ENCODE measurements around the gene CELF2. TPM values are rescaled to one million over a fixed set of nuclear protein-coding genes. Genes with fewer than 3 reads are reported as not detected.

The CELF2 gene
- total RNA-seq, 1 donor from 2014 or later, result 134 TPM

DNA sequence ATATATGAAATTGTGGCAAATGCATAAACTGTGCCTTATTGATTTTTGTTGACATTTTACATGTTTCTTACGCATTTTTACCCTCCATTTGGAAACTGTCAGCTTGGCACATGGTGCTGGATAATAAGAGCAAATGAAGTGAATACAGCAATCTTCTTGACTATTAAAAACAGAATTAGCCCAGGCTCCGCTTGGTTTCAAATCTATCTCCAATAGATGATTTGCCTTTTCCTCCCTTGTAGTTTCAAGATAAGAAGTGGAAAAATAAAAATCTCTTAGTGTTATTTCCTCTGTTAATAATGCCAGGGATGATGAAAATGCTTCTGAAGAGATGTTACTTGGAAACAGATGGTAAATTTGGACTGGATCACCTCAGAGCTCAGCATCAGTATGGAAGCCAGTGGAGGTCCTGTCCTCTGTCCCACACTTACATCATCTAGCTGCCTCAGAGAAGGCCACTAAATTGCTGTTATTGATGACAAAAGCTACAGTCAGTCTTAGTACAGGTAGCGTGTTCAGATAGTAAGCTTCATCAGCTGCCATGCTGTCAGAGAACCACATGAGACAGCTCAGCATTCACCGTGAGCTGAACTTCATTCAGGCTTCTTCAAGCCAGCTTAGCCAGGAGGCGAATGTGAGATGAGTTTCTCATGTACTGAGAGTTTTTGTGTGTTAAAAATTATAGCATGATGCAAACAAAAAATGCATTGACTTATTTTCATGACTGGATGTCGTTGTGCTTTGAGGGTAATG, 246.8 kb downstream of the CELF2 start:
- peaks cover 56% of the 10 kb centered on the region for H3K4me1 Mint-ChIP-seq (ENCODE audit: low read depth)
- no peak overlapping the region for H3K4me3 Mint-ChIP-seq (ENCODE audit: low read depth)
- DNase-seq (ENCODE audit: low spot score), result no peak
- H3K27ac Mint-ChIP-seq, result peak overlapping the region; percentile 22
- no peaks in the 10 kb centered on the region for H3K9me3 Mint-ChIP-seq
- H3K27me3 Mint-ChIP-seq (ENCODE audit: low read depth), result no peaks in the 10 kb centered on the region
- H3K36me3 Mint-ChIP-seq (ENCODE audit: low read depth), result peaks cover 92% of the 10 kb centered on the region
- intact Hi-C loops (cut with micrococcal nuclease), result no loop called here

DNA sequence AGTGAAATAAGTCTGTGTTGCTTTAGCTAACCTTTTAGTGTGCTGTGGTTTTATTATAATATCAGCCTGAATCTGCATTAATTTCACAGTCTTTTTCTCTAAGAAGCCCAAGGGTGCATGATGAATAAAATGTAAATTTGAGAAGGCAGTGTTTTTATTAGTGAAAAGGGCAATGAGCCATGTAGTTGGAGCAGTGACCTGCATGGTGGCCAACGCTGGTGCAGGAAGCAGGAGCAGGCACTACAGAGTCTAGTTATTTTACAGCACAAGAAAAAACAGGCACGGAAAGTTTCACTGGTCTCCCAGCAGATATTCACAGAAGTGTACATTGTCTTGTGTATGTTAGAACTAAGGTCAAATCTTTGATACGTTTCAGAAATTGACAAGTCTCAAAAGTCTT, 247.8 kb downstream of the CELF2 start:
- Mint-ChIP-seq H3K36me3 (ENCODE audit: low read depth) (peaks cover 92% of the 10 kb centered on the region), H3K27ac (peak overlapping the region; percentile 28)

DNA sequence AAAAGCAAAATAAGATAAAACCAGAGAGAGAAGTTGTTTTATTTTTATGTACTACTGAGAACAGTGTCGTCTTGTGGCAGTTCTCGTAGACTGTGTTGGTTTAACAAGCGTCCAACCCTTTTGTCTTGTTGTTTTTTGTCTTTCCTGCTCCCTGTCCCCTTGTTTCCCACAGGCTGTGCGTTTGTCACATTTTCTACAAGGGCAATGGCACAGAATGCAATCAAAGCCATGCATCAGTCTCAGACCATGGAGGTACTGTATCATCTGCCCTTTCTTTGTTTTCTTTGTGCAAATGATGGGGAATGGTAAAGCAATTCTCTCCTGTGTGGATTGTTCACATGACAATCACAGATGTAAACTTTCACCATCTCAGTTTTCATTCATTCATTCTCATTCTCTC, 248.8 kb downstream of the CELF2 start:
- Mint-ChIP-seq H3K4me3 (ENCODE audit: low read depth) (no peak overlapping the region), H3K27ac (peak overlapping the region; percentile 48), H3K27me3 (ENCODE audit: low read depth) (no peaks in the 10 kb centered on the region), H3K9me3 (no peaks in the 10 kb centered on the region), H3K4me1 (ENCODE audit: low read depth) (peaks cover 63% of the 10 kb centered on the region), H3K36me3 (ENCODE audit: low read depth) (peaks cover 92% of the 10 kb centered on the region)
- no peak for DNase-seq (ENCODE audit: low spot score)
- intact Hi-C loops (cut with micrococcal nuclease), result no loop called here

More for the DNA sequence above, 247.8 kb downstream of the CELF2 start:
- Mint-ChIP-seq H3K9me3 (no peaks in the 10 kb centered on the region), H3K4me3 (ENCODE audit: low read depth) (no peak overlapping the region), H3K4me1 (ENCODE audit: low read depth) (peaks cover 61% of the 10 kb centered on the region), H3K27me3 (ENCODE audit: low read depth) (no peaks in the 10 kb centered on the region)
- DNase-seq (ENCODE audit: low spot score), result no peak
- intact Hi-C loops (cut with micrococcal nuclease), result no loop called here

DNA sequence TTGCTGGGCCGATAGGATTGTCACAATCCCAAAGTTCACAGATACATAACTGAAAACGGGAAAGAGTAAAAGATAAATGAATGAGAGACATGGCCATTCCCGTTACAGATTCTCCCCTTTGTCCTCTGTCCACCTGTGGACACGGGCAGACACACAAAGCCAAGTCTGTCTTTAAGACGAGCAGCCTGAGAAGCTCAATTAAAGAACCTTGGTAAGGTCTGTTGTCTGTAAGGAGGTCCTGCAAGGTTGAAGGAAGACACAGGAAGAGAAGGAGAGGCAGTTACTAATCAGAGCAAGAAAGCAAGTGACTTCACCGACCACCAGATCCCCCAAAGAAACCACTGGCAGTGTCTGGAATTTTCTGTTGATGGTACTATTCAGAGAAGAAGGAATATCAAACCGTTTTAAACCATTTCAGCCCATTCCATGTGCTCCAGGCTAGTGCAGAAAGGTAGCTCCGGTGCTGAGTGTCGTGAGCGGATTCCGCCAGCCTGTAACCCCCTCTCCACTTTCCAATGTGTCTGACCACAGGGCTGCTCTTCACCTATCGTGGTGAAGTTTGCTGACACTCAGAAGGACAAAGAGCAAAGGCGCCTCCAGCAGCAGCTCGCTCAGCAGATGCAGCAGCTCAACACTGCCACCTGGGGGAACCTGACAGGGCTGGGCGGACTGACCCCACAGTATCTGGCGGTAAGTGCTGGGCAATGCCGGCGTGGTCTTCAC, 252.6 kb downstream of the CELF2 start:
- Mint-ChIP-seq H3K27me3 (ENCODE audit: low read depth) (no peaks in the 10 kb centered on the region), H3K9me3 (no peaks in the 10 kb centered on the region), H3K4me3 (ENCODE audit: low read depth) (no peak overlapping the region), H3K36me3 (ENCODE audit: low read depth) (peaks cover 93% of the 10 kb centered on the region), H3K27ac (peak overlapping the region; percentile 73), H3K4me1 (ENCODE audit: low read depth) (peaks cover 64% of the 10 kb centered on the region)
- intact Hi-C loops (cut with micrococcal nuclease), result loop anchor here (1.0 to 5.0 kb wide), 3 partner anchors 31 to 253 kb away; partner anchors contain the start of gene CELF2
- peak; percentile 45 for DNase-seq (ENCODE audit: low spot score)

DNA sequence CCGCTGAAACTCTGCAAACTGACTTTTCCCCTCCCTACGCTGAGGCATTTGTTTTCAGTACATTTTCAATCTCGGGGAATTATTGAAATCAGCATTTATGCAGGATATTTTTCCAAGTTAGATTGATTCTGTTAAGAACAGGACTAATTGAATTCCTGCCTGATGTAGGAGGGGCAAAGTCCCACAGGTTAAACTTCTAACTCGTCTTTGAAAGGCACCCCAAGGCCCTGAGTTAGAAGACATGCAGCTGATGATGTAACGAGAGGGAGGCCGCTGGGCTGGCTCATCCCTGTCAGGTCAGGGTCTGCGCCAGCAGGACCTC, 253.1 kb downstream of the CELF2 start:
- intact Hi-C loops (cut with micrococcal nuclease), result loop anchor here (1.0 to 5.0 kb wide), 3 partner anchors 32 to 254 kb away; partner anchors contain the start of gene CELF2
- no peak for DNase-seq (ENCODE audit: low spot score)
- Mint-ChIP-seq H3K27me3 (ENCODE audit: low read depth) (no peaks in the 10 kb centered on the region), H3K27ac (no peak overlapping the region), H3K4me3 (ENCODE audit: low read depth) (no peak overlapping the region), H3K4me1 (ENCODE audit: low read depth) (peaks cover 63% of the 10 kb centered on the region), H3K9me3 (no peaks in the 10 kb centered on the region), H3K36me3 (ENCODE audit: low read depth) (peaks cover 92% of the 10 kb centered on the region)

DNA sequence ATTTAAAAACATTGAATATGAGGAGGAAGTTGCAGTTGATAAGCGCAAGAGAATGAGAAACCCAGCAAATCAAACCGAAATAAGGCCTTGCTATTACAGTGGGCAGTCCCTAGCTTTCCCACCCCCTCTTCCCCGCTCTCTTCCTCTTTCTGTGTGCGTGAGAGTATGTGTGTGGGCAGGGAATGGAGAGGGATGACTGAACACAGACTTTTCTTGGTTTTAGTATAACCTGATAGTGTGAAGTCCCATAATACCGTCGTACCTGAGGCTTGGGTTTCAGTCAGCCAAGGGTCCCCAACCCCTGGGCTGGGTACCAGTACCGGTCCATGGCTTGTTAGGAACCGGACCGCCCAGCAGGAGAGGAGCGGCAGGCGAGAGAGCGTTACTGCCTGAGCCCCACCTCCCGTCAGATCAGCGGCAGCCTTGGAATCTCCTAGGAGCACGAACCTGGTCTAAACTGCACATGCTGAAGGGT, 255.3 kb downstream of the CELF2 start:
- H3K4me3 Mint-ChIP-seq (ENCODE audit: low read depth), result no peak overlapping the region
- intact Hi-C loops (cut with micrococcal nuclease), result loop anchor here (2.0 to 5.0 kb wide), 2 partner anchors 160 to 256 kb away; partner anchors contain the start of gene CELF2
- H3K9me3 Mint-ChIP-seq, result no peaks in the 10 kb centered on the region
- H3K27ac Mint-ChIP-seq, result peak overlapping the region; percentile 89
- no peaks in the 10 kb centered on the region for H3K27me3 Mint-ChIP-seq (ENCODE audit: low read depth)
- peaks cover 63% of the 10 kb centered on the region for H3K4me1 Mint-ChIP-seq (ENCODE audit: low read depth)
- H3K36me3 Mint-ChIP-seq (ENCODE audit: low read depth), result peaks cover 95% of the 10 kb centered on the region
- no peak for DNase-seq (ENCODE audit: low spot score)

DNA sequence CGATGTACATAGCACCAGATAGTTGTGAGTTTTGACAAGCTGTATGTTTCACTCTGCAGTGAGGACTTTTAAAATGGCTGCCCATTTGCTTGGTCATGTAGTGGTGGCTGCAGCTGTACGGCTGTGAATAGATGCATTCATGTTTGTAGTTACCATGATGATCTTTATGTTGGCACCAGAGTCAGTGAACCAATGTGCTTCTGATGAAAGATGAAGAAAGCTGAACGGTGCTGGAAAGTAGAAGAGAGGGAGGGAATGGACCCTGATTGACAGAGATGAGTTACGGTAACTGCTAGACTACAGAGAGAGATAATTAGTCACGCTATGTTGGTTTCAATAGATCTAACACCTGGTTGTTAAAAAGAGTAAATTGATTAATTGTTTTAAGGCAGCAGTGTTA, 256.8 kb downstream of the CELF2 start:
- intact Hi-C loops (cut with micrococcal nuclease), result loop anchor here (5.0 kb wide), 1 partner anchor 257 kb away; the partner anchor contains the start of gene CELF2
- no peak overlapping the region for H3K4me3 Mint-ChIP-seq (ENCODE audit: low read depth)
- H3K4me1 Mint-ChIP-seq (ENCODE audit: low read depth), result peaks cover 56% of the 10 kb centered on the region

DNA sequence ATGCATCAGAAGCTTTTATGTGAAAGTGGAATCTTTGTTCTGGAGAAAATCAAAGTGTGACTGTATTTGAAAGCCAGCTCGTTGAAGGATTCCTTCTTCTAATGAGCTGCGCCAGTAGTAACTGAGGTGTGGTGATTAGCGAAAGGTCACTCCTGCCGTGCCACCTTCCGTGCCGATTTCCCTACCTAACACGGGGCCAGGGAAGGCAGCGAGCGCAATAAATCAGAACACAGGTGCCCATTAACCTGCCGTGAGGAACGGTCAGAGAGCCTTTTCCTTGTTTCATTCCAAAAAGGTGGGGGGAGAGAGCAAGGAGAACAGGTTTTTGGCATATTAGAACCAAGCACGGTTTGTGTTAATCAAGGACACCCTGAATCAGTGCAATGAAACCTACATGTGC, 258.0 kb downstream of the CELF2 start:
- peaks cover 45% of the 10 kb centered on the region for H3K4me1 Mint-ChIP-seq (ENCODE audit: low read depth)
- peaks cover 90% of the 10 kb centered on the region for H3K36me3 Mint-ChIP-seq (ENCODE audit: low read depth)
- intact Hi-C loops (cut with micrococcal nuclease), result no loop called here
- H3K27ac Mint-ChIP-seq, result peak overlapping the region; percentile 38
- no peaks in the 10 kb centered on the region for H3K27me3 Mint-ChIP-seq (ENCODE audit: low read depth)
- no peaks in the 10 kb centered on the region for H3K9me3 Mint-ChIP-seq
- no peak overlapping the region for H3K4me3 Mint-ChIP-seq (ENCODE audit: low read depth)
- no peak for DNase-seq (ENCODE audit: low spot score)

More for the DNA sequence above, 256.8 kb downstream of the CELF2 start:
- DNase-seq (ENCODE audit: low spot score), result no peak
- peaks cover 96% of the 10 kb centered on the region for H3K36me3 Mint-ChIP-seq (ENCODE audit: low read depth)
- H3K27me3 Mint-ChIP-seq (ENCODE audit: low read depth), result no peaks in the 10 kb centered on the region
- H3K9me3 Mint-ChIP-seq, result no peaks in the 10 kb centered on the region
- peak overlapping the region; percentile 49 for H3K27ac Mint-ChIP-seq

DNA sequence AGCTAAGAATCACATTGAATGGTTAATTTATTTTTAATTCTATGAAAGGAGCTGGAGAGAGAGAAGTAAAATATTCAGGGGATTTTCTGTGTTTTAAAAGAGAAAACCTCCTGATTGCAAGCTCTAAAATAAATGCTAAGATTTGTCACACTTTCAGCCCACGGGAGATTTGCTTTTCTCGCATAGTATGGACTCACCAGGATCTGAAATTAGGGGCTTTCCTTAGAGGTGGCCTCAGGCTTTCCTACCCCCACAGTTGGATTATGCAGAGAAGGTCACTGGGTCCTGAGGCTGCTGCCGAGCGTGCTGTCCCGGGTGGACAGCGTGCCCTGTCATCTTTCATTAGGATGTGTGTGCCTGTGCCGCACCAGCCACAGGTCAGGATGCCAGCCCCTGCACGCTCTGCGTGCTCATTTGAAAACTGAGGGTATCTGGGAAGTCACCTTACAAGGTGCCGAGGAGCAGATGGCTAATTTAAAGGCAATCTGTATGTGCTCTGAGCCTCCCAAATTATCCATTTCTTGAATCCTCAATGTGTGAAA, 258.8 kb downstream of the CELF2 start:
- Mint-ChIP-seq H3K36me3 (ENCODE audit: low read depth) (peaks cover 82% of the 10 kb centered on the region), H3K27me3 (ENCODE audit: low read depth) (no peaks in the 10 kb centered on the region), H3K9me3 (no peaks in the 10 kb centered on the region), H3K4me1 (ENCODE audit: low read depth) (peaks cover 42% of the 10 kb centered on the region), H3K4me3 (ENCODE audit: low read depth) (no peak overlapping the region), H3K27ac (no peak overlapping the region)
- no peak for DNase-seq (ENCODE audit: low spot score)
- intact Hi-C loops (cut with micrococcal nuclease), result no loop called here

DNA sequence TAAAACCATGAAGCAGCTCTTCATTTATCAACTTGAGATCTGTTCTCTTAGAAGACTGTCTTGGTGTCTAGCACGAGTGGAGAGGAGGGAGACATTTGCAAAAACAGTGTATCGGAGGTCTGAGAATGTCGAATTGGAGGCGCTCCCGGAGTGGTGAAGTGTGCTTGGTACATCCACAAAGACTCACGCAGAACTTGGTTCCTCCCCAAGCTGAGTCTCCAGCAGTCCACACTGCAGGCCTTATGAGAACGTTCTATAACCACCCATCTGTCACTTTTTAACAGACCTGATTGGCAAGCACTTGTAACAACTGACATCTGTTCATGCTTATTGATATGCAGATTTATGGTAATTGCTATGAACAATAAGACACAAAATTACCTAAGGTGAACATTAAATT, 261.6 kb downstream of the CELF2 start:
- DNase-seq (ENCODE audit: low spot score), result no peak
- Mint-ChIP-seq H3K4me1 (ENCODE audit: low read depth) (peaks cover 17% of the 10 kb centered on the region), H3K36me3 (ENCODE audit: low read depth) (peaks cover 55% of the 10 kb centered on the region), H3K4me3 (ENCODE audit: low read depth) (no peak overlapping the region), H3K27me3 (ENCODE audit: low read depth) (no peaks in the 10 kb centered on the region), H3K27ac (no peak overlapping the region), H3K9me3 (no peaks in the 10 kb centered on the region)
- intact Hi-C loops (cut with micrococcal nuclease), result no loop called here

DNA sequence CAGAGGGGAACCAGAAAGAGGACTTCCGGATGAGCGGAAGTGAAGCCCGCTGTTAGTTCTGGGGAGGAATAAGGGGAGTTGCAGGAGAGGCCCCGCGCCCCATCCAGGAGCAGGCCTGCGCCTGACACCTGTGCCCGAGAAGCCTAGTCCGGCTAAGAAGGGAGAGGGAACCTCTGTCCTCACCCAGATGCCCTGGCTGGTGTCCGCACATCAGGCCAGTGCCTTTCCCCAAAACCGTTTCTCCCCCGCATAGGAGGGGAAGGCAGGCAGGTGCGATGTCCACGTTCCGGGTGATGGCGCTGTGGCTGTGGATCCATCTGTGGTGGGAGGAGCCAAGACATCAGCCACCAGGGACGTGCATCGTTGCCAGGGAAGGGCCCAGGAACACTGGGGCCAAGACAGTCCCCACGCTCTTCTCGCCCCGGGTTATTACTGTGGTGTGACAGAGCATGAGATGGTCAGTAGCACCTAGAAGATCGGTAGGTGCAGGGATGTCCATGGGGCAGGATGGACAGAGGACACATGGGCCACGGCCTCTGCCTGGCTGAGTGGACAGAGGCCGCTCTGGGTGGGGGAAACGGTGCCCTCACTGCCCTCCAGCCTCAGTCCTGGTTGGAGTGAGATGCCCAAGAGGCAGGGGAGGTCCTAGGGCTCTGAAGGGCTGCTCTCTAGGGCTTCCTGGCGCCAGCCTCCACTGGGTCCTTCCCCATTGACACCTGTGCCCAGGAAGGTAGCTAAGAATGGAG, 262.7 kb downstream of the CELF2 start:
- H3K4me3 Mint-ChIP-seq (ENCODE audit: low read depth), result no peak overlapping the region
- no peak overlapping the region for H3K27ac Mint-ChIP-seq
- H3K4me1 Mint-ChIP-seq (ENCODE audit: low read depth), result peaks cover 15% of the 10 kb centered on the region
- DNase-seq (ENCODE audit: low spot score), result no peak
- no peaks in the 10 kb centered on the region for H3K9me3 Mint-ChIP-seq
- intact Hi-C loops (cut with micrococcal nuclease), result no loop called here
- H3K27me3 Mint-ChIP-seq (ENCODE audit: low read depth), result no peaks in the 10 kb centered on the region
- H3K36me3 Mint-ChIP-seq (ENCODE audit: low read depth), result peaks cover 45% of the 10 kb centered on the region

DNA sequence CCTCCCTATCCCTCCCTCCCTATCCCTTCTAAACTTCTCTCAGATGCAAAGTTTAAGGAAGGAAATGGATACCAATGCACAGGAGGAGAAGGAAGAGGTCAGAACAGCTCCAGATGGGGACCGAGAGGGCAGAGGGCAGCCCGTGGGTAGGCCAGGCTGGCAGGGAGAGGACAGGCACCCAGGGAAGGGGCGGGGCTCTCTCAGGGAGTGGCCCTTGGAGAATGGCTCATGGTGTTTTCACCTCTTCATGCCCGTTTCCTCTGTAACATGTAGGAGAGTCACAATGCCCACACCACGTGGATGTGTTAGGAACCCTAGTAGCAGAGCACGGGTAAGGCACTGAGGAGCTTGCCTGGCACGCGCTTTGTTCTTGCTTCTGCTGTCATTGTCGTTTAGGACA, 264.5 kb downstream of the CELF2 start:
- Mint-ChIP-seq H3K9me3 (no peaks in the 10 kb centered on the region), H3K27me3 (ENCODE audit: low read depth) (no peaks in the 10 kb centered on the region), H3K4me3 (ENCODE audit: low read depth) (no peak overlapping the region), H3K36me3 (ENCODE audit: low read depth) (peaks cover 28% of the 10 kb centered on the region), H3K27ac (no peak overlapping the region), H3K4me1 (ENCODE audit: low read depth) (peaks cover 15% of the 10 kb centered on the region)
- intact Hi-C loops (cut with micrococcal nuclease), result no loop called here
- DNase-seq (ENCODE audit: low spot score), result no peak
